ENCODE results near the gene CFAP119.

Gene CFAP119

DNA sequence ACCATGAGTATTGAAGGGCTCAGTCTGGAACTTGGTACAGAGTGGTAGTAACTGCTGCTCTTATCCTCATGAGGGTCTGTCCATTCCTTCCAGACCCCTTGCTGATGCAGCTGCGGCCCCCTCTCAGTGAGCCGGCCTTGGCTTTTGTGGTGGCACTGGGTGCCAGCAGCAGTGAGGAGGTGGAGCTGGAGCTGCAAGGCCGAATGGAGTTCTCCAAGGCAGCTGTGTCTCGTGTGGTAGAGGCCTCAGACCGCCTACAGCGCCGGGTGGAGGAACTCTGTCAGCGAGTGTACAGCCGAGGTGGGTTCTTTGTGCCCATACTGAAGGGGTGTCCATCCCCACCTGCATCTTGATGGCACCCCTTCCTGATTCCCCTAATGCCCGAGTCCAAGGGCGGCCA, 2.2 kb upstream of the CFAP119 start:
- H2AFZ ChIP-seq (ENCODE audit: low read depth, low read length) = no peak overlapping the region
- H3K4me1 ChIP-seq (ENCODE audit: insufficient read depth, low read length) = peaks cover 24% of the 10 kb centered on the region
- no peaks in the 10 kb centered on the region for H3K9me3 ChIP-seq (ENCODE audit: low read length)
- H3K36me3 ChIP-seq (ENCODE audit: insufficient read depth, low read length) = peaks cover 74% of the 10 kb centered on the region
- H3K4me3 ChIP-seq (ENCODE audit: low read length) = no peak overlapping the region
- no peaks in the 10 kb centered on the region for H3K27me3 ChIP-seq (ENCODE audit: insufficient read depth, low read length)

DNA sequence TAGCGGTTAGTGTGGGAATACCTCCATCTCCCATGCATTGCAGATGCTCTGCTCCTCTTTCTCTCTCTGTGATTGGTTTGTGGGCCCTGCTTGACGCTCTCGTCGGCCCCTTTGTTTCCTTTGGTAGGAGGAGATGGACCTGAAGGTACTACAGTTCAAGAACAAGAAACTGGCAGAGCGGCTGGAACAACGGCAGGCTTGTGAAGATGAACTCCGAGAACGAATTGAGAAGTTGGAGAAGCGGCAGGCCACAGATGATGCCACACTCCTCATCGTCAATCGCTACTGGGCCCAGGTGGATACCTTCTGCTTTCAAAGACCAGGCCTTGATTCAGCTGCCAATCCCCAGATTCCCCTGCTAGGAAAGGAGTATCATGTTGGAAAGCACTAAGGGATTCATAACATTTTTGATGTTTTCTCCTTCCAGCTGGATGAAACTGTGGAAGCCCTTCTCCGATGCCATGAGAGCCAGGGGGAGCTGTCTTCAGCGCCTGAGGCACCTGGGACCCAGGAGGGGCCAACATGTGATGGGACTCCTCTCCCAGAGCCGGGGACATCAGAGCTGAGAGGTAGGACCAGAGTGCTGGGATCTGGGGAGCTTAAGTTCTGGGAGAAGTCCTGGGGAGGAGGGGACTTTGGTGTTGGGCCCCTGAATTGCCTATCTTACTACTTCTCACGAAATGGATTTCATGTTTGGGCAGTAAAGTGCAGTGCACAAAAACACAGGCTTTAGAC, 1.3 kb upstream of the CFAP119 start:
- H3K4me3 ChIP-seq (ENCODE audit: low read length) = peak overlapping the region; percentile 90
- peaks cover 69% of the 10 kb centered on the region for H3K36me3 ChIP-seq (ENCODE audit: insufficient read depth, low read length)
- peaks cover 24% of the 10 kb centered on the region for H3K4me1 ChIP-seq (ENCODE audit: insufficient read depth, low read length)
- no peaks in the 10 kb centered on the region for H3K9me3 ChIP-seq (ENCODE audit: low read length)
- no peaks in the 10 kb centered on the region for H3K27me3 ChIP-seq (ENCODE audit: insufficient read depth, low read length)
- H2AFZ ChIP-seq (ENCODE audit: low read depth, low read length) = no peak overlapping the region

DNA sequence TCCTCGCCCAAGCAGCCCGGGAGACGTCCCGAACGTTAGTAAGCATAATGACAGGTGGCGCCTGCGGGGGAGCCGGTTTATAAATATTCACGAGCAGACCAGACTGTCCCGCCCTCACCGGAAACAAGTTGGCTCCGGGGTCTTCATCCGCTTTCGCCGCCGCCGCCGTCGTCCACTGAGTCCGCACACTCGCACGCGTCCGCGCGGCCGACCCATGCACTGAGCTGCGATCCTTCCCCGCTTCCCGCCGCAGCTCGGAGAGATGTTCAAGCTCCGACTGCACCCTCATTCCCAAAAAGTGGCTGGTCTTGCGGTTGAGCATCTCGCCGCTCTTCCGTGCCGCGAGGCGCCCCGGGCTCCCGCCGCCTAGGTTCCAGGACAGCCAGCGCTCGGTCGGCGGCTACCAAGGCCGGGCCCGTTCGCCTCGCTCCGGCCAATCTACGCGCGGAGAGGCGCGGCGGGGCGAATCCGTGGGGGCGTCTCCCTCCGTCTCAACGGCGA, 385 bp downstream of the CFAP119 start:
- no peaks in the 10 kb centered on the region for H3K27me3 ChIP-seq (ENCODE audit: insufficient read depth, low read length)
- no peaks in the 10 kb centered on the region for H3K9me3 ChIP-seq (ENCODE audit: low read length)
- H3K4me1 ChIP-seq (ENCODE audit: insufficient read depth, low read length) = peaks cover 24% of the 10 kb centered on the region
- H3K36me3 ChIP-seq (ENCODE audit: insufficient read depth, low read length) = peaks cover 65% of the 10 kb centered on the region
- H3K4me3 ChIP-seq (ENCODE audit: low read length) = peak overlapping the region; percentile 90
- peak overlapping the region; percentile 64 for H2AFZ ChIP-seq (ENCODE audit: low read depth, low read length)

DNA sequence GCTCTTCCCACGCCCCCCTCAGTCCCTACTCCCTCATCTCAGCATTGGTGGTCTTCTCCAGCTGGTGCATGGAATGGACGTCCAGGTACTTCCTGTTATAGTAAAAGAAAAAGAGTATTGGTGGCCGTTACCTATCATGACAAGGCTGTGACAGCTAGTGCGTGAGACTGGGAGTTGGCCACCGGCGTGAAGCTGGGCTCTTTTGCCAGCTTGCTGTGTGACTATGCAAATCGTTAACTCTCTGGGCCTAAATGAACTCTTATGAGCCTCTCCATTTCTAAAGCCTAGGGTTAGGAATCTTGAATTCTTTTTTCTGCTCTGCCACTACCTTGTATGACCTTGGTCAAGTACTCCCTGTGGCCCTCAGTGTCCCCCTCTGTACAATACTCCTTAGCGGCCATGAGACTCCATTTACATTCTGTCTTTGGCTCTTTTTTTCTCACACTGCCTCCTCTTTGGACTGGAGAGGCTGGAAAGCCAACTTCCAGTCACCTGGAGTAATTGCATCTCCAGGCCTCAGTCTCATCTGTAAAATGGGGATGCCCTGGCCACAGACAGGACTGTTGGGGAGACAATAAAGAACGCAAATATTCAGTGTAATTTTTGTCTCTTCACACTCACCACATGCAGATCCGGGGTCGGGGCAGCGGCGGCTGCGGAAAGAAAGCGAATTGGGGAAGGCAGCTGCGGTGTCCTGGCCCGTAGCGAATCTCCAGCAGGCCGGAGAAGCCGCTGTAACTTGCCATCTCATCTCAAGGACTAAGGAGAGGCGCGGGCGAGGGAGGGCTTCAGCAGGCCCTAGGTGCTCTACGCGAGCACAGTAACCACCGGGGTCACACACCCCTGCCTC, 1.1 kb downstream of the CFAP119 start:
- Histone ChIP-seq H3K9me3 (ENCODE audit: low read length) (no peaks in the 10 kb centered on the region), H3K4me3 (ENCODE audit: low read length) (peak overlapping the region; percentile 90), H3K4me1 (ENCODE audit: insufficient read depth, low read length) (peaks cover 24% of the 10 kb centered on the region), H3K36me3 (ENCODE audit: insufficient read depth, low read length) (peaks cover 65% of the 10 kb centered on the region), H3K27me3 (ENCODE audit: insufficient read depth, low read length) (no peaks in the 10 kb centered on the region), H2AFZ (ENCODE audit: low read depth, low read length) (peak overlapping the region; percentile 64)

DNA sequence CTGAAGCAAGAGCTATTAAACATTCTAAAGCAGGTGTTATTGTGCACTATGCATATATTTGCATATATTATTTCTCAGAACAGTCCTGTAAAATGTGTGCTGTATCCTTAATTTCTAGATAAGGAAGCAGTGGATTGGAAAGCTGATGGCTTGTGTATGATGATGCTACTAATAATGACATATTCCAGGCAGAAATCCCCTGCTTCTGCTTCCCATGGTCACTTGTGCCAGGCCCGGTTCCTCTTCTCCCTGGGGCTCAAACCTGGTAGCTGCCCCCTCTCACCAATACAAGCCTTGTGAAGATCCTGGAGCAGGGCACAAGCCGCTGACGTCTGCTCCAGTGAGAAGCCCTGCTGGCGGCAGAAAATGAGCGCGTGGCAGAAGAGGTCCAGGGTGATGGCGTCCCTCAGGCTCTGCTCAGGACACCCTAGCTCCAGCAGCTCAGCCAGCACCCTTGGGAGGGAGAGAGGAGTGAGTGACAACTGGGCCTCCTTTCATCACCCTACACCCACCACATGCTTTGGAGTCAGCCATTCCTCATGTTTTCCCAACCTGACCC, 1.8 kb downstream of the CFAP119 start:
- Histone ChIP-seq H3K27me3 (ENCODE audit: insufficient read depth, low read length) (no peaks in the 10 kb centered on the region), H3K9me3 (ENCODE audit: low read length) (no peaks in the 10 kb centered on the region), H3K36me3 (ENCODE audit: insufficient read depth, low read length) (peaks cover 60% of the 10 kb centered on the region), H3K4me3 (ENCODE audit: low read length) (peak overlapping the region; percentile 90), H3K4me1 (ENCODE audit: insufficient read depth, low read length) (peaks cover 24% of the 10 kb centered on the region), H2AFZ (ENCODE audit: low read depth, low read length) (no peak overlapping the region)

DNA sequence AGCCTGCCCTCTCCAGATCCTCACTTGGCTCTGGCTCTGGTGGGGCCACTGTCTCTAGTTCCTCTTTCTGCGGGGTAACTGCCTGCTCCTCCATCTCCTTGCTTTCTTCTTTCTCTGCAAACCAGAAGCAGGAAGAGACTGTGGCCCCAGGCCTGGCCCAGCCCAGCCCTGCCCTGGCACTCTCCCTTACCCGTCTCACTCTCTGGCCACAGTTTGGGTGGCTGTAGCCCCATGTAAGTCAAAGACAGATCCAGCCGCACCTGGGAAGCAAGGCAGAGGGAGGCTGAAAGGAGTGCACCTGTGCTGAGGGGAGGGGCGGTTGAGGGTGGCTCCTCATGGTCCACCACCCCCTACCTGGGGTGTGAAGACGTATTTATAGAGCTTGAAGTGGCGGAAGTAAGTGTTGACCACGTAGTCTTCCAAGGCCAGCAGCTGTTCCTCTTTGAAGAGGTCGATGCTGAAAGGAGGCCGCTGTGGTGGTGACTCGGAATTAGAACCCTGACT, 2.8 kb downstream of the CFAP119 start:
- H2AFZ ChIP-seq (ENCODE audit: low read depth, low read length) = no peak overlapping the region
- no peaks in the 10 kb centered on the region for H3K27me3 ChIP-seq (ENCODE audit: insufficient read depth, low read length)
- H3K36me3 ChIP-seq (ENCODE audit: insufficient read depth, low read length) = peaks cover 56% of the 10 kb centered on the region
- H3K4me1 ChIP-seq (ENCODE audit: insufficient read depth, low read length) = peaks cover 24% of the 10 kb centered on the region
- H3K9me3 ChIP-seq (ENCODE audit: low read length) = no peaks in the 10 kb centered on the region
- no peak overlapping the region for H3K4me3 ChIP-seq (ENCODE audit: low read length)

DNA sequence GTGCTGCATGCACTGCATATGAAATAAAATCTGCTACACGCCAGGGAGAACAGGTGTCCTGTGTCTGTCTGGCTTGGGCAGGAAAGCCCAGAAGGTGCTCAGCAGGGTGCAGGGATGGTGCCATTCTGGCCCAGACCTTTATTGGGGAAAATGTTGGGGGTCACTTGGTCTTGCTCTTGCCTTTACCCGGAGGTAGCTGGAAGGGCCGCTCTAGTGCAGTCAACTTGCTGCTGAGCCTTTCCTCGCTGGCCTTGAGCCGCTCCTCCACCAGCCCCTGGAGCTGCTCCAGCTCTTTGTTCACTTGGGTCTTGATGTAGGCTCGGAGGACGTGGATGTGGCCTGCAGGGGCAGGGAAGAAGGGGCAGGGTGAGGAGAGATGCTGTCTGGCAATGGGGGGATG, 4.5 kb downstream of the CFAP119 start:
- Histone ChIP-seq H3K4me1 (ENCODE audit: insufficient read depth, low read length) (peaks cover 12% of the 10 kb centered on the region), H3K4me3 (ENCODE audit: low read length) (no peak overlapping the region), H3K36me3 (ENCODE audit: insufficient read depth, low read length) (peaks cover 59% of the 10 kb centered on the region), H3K9me3 (ENCODE audit: low read length) (no peaks in the 10 kb centered on the region), H3K27me3 (ENCODE audit: insufficient read depth, low read length) (no peaks in the 10 kb centered on the region), H2AFZ (ENCODE audit: low read depth, low read length) (no peak overlapping the region)

DNA sequence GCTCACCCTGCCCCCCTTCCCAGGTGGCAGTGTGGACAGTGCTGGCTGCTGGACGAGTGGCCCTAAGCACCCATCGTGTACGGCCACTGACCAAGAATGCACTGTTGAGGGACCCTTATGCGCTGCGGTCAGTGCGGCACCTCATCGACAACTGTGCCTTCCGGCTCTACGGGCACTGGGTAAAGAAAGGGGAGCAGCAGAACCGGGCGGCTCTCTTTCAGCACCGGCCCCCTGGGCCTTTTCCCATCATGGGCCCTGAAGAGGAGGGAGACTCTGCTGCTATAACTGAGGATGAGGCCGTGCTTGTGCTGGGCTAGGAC, 5.1 kb downstream of the CFAP119 start:
- H3K27me3 ChIP-seq (ENCODE audit: insufficient read depth, low read length) = no peaks in the 10 kb centered on the region
- peaks cover 59% of the 10 kb centered on the region for H3K36me3 ChIP-seq (ENCODE audit: insufficient read depth, low read length)
- no peak overlapping the region for H3K4me3 ChIP-seq (ENCODE audit: low read length)
- H2AFZ ChIP-seq (ENCODE audit: low read depth, low read length) = no peak overlapping the region
- peaks cover 12% of the 10 kb centered on the region for H3K4me1 ChIP-seq (ENCODE audit: insufficient read depth, low read length)
- H3K9me3 ChIP-seq (ENCODE audit: low read length) = no peaks in the 10 kb centered on the region

DNA sequence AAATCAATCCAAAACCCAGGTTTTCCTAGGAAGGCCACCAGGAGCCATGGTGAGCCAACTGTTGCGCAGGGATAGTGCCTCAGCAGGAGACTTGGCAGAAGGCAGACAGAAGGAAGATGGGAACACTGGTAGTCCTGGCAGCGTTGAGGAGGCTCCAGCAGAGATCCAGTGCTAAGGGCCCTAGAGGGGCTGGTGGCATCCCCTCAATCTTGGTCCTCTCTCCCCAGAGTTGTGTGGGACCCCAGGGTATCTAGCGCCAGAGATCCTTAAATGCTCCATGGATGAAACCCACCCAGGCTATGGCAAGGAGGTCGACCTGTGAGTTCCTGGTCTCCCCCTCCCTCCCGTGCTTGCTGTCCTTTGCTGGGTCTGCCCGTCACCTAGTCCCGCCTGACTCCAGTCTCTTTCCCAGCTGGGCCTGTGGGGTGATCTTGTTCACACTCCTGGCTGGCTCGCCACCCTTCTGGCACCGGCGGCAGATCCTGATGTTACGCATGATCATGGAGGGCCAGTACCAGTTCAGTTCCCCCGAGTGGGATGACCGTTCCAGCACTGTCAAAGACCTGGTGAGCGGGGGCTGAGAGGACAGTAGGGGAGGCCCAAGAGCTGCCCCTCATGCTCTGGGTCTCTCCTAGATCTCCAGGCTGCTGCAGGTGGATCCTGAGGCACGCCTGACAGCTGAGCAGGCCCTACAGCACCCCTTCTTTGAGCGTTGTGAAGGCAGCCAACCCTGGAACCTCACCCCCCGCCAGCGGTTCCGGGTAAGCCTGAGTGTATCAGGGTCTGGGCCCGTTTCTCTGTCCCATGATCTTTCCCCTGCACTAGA, 5.7 kb downstream of the CFAP119 start:
- Histone ChIP-seq H3K36me3 (ENCODE audit: insufficient read depth, low read length) (peaks cover 63% of the 10 kb centered on the region), H3K27me3 (ENCODE audit: insufficient read depth, low read length) (no peaks in the 10 kb centered on the region), H3K4me3 (ENCODE audit: low read length) (no peak overlapping the region), H2AFZ (ENCODE audit: low read depth, low read length) (no peak overlapping the region), H3K4me1 (ENCODE audit: insufficient read depth, low read length) (peaks cover 12% of the 10 kb centered on the region), H3K9me3 (ENCODE audit: low read length) (no peaks in the 10 kb centered on the region)

DNA sequence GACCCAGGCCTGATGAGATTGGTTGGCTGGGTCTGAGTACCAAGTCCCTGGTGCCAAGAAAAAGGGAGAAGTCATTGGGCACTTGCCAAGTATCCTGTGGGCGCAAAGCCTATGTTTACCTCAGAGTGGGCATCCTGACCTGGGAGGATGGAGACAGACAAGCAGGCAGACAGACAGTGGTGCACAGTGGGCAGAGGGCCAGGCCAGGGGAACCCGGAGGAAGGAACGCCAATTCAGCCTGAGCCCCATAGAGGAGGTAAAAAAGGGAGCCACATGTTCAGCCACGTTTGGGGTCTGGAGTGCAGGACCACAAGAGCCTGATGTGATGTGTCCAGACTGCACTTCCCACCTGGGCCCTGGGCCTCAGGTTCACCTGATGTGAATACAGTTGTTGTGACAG, 8.3 kb downstream of the CFAP119 start:
- Histone ChIP-seq H2AFZ (ENCODE audit: low read depth, low read length) (no peak overlapping the region), H3K9me3 (ENCODE audit: low read length) (no peaks in the 10 kb centered on the region), H3K4me1 (ENCODE audit: insufficient read depth, low read length) (no peaks in the 10 kb centered on the region), H3K36me3 (ENCODE audit: insufficient read depth, low read length) (peaks cover 50% of the 10 kb centered on the region), H3K4me3 (ENCODE audit: low read length) (no peak overlapping the region), H3K27me3 (ENCODE audit: insufficient read depth, low read length) (no peaks in the 10 kb centered on the region)

DNA sequence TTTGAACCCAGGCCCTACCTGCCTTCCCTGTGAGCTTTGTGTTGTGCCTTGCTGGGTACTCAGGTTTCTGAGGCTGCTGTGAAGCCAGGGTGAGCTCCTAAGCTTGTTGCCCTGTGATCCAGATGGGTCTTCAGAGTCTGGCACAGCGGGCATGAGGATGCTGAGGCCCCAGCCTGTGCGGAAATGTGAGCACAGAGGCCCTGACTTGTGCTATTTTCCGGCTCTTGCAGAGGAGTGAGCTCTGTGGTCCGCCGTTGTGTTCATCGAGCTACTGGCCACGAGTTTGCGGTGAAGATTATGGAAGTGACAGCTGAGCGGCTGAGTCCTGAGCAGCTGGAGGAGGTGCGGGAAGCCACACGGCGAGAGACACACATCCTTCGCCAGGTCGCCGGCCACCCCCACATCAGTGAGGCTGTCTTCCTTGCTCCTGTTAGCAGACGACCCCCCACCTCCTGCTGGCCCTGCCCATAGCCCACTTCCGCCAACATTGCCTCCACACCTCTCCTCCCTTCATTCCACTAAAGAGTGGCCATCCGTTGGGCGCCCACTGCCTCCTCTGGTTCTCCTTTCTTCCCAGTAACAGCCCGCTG, 10.9 kb downstream of the CFAP119 start:
- H3K9me3 ChIP-seq (ENCODE audit: low read length) = no peaks in the 10 kb centered on the region
- no peaks in the 10 kb centered on the region for H3K27me3 ChIP-seq (ENCODE audit: insufficient read depth, low read length)
- H3K4me3 ChIP-seq (ENCODE audit: low read length) = no peak overlapping the region
- H3K4me1 ChIP-seq (ENCODE audit: insufficient read depth, low read length) = no peaks in the 10 kb centered on the region
- peaks cover 31% of the 10 kb centered on the region for H3K36me3 ChIP-seq (ENCODE audit: insufficient read depth, low read length)
- no peak overlapping the region for H2AFZ ChIP-seq (ENCODE audit: low read depth, low read length)

DNA sequence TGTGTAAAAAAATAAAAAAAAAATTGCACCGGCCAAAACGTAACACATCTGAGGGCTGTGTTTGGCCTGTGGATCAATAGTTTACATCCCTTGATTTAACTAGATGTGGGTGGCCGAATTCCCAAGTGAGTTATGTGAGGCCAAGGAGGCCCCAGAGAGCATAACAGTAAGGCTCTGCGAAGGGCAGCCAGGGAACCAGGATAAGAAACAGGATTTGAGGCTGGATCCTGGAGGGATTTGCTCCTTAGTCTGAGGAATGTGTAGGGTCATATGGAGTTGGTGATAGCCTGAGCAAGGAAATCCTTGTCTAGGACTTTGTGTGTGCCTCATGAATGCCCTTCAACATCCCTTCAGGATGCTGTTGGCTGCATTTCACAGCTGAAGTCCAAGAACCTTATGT, 11.7 kb downstream of the CFAP119 start:
- Histone ChIP-seq H3K4me3 (ENCODE audit: low read length) (no peak overlapping the region), H3K36me3 (ENCODE audit: insufficient read depth, low read length) (peaks cover 31% of the 10 kb centered on the region), H2AFZ (ENCODE audit: low read depth, low read length) (no peak overlapping the region), H3K4me1 (ENCODE audit: insufficient read depth, low read length) (no peaks in the 10 kb centered on the region), H3K9me3 (ENCODE audit: low read length) (no peaks in the 10 kb centered on the region), H3K27me3 (ENCODE audit: insufficient read depth, low read length) (no peaks in the 10 kb centered on the region)
